NCI-H510A treated with DMSO at 0.1 percent for 48 hours (cell line): ENCODE results near the gene EGR4.

Source experiments
- DNase-seq: peaks from one replicate; lab custom pipeline; 2025; lab: John Stamatoyannopoulos, UW

EGR4 gene

GRCh38 chr2:73290049-73290839, 3.1 kb downstream of the EGR4 start:
- peak; percentile 87 for DNase-seq

GRCh38 chr2:73289304-73289703, 4.0 kb downstream of the EGR4 start:
- no peak for DNase-seq

GRCh38 chr2:73286134-73286655, 7.2 kb downstream of the EGR4 start:
- DNase-seq = no peak

GRCh38 chr2:73285159-73285739, 8.1 kb downstream of the EGR4 start:
- no peak for DNase-seq

GRCh38 chr2:73284296-73285158, 8.8 kb downstream of the EGR4 start, which contains the start of gene FBXO41:
Gene FBXO41, minus strand, starts transcription at chr2:73284478. Its CDS starts 14,848 bp downstream, at chr2:73269630.
- peak; percentile 62 for DNase-seq

- DNase-seq = no peak
Measured at GRCh38 chr2:73283545-73284295, 9.6 kb downstream of the EGR4 start.

GRCh38 chr2:73282924-73283544, 10.3 kb downstream of the EGR4 start:
- no peak for DNase-seq

- no peak for DNase-seq
Measured at GRCh38 chr2:73281244-73281643, 12.1 kb downstream of the EGR4 start.

GRCh38 chr2:73279852-73280251, 13.5 kb downstream of the EGR4 start:
- DNase-seq = no peak

- no peak for DNase-seq
Measured at GRCh38 chr2:73272270-73272669, 21.1 kb downstream of the EGR4 start.

- peak; percentile 27 for DNase-seq
Measured at GRCh38 chr2:73269686-73270465, 23.5 kb downstream of the EGR4 start.

- DNase-seq = peak; percentile 83
Measured at GRCh38 chr2:73268830-73269685, 24.3 kb downstream of the EGR4 start.

GRCh38 chr2:73268366-73268829, 24.9 kb downstream of the EGR4 start:
- DNase-seq = peak; percentile 56

GRCh38 chr2:73267008-73267407, 26.3 kb downstream of the EGR4 start:
- DNase-seq = no peak

- peak; percentile 37 for DNase-seq
Measured at GRCh38 chr2:73266061-73266901, 27.1 kb downstream of the EGR4 start.

- no peak for DNase-seq
Measured at GRCh38 chr2:73265298-73266060, 27.9 kb downstream of the EGR4 start.

GRCh38 chr2:73264783-73265182, 28.6 kb downstream of the EGR4 start:
- no peak for DNase-seq

- no peak for DNase-seq
Measured at GRCh38 chr2:73264332-73264606, 29.1 kb downstream of the EGR4 start.
